ENCODE measurements around the gene CIAO1.
"Not testable (repeated sequence)": the region's sequence is repeated elsewhere in the genome, so short reads cannot be mapped to it uniquely, and the experiment has no call there.

Gene CIAO1

GRCh38 chr2:96250188-96250587, 15.8 kb upstream of the CIAO1 start:
- DNase-seq (ENCODE audit: low read depth, low spot score), result no peak

DNA sequence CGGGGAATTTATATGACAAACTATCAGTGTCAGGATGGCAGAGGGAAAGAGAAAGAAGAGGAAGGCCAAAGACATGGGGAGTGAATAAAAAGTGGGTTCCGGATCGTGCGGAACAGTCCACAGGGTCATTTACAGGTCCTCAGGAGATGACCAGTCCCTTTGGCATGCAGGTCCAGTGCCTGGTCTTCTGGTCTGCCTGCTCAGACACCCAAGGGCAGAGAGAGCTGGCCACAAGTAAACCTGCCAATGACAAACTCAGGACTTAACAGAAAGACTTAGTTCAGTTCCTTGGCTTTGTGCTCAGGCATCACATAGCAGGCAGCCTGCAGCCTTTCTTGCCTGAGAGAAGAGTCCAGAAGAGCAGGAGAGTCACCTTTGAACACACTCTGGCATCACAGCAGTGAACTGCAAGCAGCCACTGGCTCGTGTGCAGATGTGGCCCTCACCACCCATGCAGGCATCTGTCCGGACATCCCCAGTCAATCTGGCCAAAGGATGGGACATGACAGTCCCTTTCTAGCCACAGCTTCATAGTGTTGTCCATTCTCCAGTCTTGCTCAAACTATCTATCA, 14.2 kb upstream of the CIAO1 start:
- DNase-seq (ENCODE audit: low read depth, low spot score), result no peak

DNA sequence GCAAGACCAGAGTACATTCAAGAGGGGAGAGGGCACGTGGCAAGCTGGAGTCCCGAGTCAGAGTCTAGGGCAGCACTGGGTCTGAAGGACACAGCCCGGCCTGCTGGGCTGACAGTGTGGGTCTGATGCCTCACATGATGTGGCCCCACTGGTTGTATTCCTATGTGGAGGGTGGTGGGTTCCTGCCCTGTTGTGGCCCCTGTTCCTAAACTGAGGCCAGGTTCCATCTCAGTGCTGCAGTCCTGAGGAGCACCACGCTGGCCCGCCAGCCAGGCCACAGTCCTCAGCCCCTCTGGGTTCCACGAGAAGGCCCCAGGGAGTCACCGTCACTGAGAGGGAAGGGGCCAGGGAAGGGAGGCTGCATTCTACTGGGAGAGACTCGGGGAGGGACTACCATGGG, 13.5 kb upstream of the CIAO1 start:
- no peak for DNase-seq (ENCODE audit: low read depth, low spot score)

- DNase-seq (ENCODE audit: low read depth, low spot score), result no peak
These were observed 13.0 kb upstream of the CIAO1 start for GRCh38 chr2:96253006-96253405.

DNA sequence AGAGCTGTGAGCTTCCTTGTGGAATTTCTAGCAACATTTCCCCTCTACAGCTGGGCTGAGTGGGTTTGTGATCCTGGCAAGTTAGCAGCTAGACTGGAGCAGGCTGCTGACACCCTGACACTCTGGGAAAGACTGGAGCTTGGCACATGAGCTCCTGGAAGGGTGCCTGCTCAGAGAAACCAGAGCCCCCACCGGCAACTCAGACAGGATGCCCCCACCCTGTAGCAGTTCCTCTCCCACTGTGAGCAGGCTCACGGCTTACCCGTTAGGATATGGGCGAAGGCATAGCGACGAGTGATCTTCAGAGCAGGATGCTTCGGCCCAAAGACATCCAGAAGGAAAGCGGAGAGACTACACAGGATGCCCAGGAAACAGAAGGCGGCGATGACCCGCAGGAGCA, 11.5 kb upstream of the CIAO1 start:
- DNase-seq (ENCODE audit: low read depth, low spot score), result no peak

- DNase-seq (ENCODE audit: low read depth, low spot score), result no peak
These were observed 9.4 kb upstream of the CIAO1 start for GRCh38 chr2:96256611-96257113.

- not testable (repeated sequence) for DNase-seq (ENCODE audit: low read depth, low spot score)
These were observed 8.3 kb upstream of the CIAO1 start for GRCh38 chr2:96257744-96258143.

DNA sequence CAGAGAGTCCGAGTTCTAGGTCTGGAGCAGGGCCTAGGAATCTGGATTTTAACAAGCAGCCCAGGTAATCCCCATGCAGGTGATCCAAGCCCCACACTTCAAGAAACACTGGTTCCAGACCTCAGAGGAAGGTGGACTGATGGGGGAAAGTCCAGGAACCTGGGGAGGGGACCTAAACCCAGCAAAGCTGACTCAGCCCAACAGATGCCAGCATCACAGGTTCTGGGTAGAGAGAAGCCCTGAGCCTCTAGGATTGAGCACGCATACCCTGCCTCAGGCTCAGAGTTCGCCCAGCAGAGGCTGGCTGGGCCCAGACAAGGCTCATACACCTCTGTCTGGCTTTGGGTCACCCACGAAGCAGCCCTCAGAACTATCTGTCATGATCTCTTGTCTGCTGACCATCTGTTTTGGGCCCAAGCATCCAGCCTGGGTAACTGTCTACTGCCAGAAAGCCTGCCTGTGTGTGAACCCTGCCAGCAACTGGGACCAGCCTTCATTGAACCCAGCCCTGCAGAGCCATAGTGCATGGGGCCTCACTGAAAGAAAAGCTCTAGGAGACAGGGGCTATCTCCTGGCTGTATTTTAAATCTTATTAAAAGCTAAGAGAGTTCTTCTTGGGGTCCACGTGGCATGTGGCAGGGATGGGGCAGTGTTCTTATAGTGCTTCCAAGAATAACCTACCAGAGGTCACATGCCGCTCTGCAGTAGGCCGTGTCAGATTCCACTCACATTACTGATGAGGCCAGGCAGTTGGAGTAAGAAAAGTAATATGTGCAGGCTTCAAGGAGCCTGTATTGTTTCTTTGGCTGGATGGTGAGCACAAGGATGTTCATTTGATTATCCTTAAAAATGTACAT, 7.6 kb upstream of the CIAO1 start:
- no peak for DNase-seq (ENCODE audit: low read depth, low spot score)

DNA sequence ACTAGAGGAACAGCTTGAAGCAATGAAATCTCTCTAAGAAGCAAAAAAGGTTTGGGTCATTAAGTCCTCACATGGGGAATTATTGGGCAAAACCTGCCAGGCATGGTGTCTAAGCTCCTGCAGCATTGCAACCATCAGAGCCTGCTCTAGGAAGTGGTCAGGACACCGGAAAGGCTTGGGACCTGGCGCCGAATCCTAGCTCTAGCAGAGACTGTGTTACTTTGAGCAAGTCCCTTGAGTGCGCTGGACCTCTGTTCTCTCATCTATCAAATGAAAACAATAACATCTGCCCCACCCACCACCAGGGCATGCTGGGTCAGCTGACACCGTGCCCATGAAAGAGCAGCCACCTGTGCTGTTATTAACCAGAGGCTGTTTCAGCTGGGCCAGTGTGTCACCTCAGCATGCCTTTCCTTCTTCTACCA, 6.5 kb upstream of the CIAO1 start:
- no peak for DNase-seq (ENCODE audit: low read depth, low spot score)

DNA sequence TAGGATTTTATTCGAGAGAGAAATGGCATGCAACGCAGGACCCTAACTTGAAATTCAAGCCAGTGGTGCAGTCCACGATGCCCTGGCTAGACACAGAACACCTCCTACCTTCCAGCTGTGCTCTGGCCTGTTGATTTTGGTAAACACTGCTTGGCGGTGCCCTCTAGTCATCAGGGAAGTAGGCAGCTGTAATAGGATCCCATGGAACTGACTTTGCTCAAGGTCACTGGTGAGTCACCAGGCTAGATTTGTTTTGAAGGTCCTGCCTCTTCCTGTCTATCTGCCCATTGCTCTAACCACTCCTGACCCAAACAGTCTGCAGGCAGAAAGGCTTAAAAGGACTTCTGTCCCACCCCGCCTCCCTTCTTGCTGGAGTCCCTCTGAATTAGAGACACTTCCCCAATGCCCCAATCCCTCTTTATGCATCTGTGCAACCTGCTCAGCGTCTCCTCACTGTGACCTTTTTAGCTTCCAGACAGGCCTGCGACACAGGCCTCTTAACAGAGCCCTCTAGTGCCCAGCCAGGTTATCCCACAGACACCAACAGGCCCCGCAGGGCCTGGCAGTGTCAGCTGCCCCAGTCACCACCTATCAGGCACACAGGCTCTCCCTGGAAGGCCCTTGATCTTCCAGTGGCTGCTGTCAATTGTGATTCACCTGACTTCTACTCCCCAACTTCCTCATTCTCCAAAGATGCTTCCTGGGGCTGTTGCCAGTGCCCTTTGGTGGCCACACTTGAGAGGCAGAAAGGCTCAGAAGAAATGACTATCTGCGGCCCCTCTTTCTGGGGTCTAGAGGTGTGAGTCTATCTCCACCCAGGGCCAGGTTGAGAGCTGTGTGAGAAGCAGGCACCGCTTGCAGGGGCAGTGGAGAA, 5.4 kb upstream of the CIAO1 start:
- DNase-seq (ENCODE audit: low read depth, low spot score), result no peak

DNA sequence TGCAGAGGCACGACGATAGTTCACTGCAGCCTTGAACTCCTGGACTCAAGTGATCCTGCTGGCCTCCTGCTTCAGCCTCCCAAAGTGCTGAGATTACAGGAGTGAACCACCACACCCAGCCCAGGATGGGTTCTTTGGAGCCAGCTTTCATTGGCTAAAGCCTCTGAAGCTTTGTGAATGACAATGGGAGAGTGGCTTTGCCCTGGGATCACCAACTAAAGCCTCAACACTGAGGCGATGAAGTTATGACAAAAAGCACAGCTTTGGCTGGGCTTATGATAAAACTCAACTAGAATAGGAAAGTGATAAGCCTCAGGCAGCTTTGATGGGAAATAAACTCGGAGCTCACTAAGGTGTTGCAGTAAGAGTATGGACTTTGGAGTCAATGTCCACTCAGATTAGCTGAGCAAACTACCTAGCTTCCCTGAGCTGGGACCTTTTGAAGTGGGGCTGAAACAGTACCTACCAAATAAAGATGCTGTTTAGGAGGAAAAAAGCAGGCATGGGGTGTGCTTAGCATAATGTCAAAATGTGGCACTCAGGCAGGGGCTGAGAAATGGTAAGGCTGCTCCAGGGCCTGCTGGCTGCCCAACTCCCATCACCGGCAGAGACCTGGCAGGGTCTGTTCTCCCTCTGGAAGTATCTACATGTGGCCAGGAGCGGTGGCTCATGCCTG, 4.6 kb upstream of the CIAO1 start:
- DNase-seq (ENCODE audit: low read depth, low spot score), result no peak

- no peak for DNase-seq (ENCODE audit: low read depth, low spot score)
These were observed 3.7 kb upstream of the CIAO1 start for GRCh38 chr2:96262306-96262705.

DNA sequence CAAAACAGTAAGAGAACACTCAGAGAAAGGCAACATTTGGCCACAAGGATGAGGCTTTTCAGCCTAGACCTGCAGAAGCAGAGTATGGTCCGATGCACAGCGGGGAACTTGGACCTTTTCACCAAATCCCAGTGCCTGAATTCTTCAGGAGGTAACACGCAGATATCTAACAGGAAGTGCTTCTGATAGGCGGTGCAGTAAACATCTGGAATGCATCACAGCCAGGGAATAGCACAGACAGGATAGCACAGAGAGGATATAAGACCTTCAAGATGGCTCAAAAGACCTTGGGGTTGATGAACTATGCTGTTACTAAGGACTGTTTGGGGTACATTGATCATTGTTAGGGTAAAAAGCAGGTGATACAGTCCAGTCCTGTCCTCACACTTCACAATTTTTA, 1.9 kb upstream of the CIAO1 start:
- DNase-seq (ENCODE audit: low read depth, low spot score), result no peak

- no peak for DNase-seq (ENCODE audit: low read depth, low spot score)
These were observed 1.2 kb upstream of the CIAO1 start for GRCh38 chr2:96264656-96265348.

- peak; percentile 16 for DNase-seq (ENCODE audit: low read depth, low spot score)
These were observed 631 bp upstream of the CIAO1 start for GRCh38 chr2:96265349-96265839.

DNA sequence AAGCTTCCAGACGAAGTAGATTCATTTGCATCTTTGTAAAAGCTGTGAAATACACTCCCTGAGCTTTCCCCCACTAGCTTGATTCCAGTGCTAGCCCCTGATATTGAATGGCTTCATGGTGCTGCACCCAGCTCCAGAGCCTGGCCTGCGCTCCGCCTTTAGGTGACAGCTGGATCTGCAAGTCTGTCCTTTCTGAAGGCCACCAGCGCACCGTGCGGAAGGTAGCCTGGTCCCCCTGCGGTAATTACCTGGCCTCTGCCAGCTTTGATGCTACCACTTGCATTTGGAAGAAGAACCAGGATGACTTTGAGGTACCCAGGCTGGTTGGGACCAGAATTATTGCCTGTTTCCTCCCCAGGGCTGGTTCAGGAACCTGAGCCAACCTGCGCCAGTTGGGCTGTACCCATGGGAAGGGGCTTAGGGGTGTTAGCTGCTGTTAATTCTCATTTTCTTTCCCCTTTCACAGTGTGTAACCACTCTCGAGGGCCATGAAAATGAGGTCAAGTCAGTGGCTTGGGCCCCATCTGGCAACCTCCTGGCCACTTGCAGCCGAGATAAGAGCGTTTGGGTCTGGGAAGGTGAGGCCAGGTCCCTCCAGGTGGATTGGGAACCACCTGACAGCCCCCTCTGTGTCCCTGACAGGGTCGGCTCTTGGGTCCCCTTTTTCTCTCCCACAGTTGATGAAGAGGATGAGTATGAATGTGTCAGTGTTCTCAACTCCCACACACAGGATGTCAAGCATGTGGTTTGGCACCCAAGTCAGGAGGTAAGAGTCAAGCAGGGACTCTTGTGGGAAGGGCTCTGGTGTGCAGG, 1.3 kb downstream of the CIAO1 start:
- peak; percentile 13 for DNase-seq (ENCODE audit: low read depth, low spot score)

DNA sequence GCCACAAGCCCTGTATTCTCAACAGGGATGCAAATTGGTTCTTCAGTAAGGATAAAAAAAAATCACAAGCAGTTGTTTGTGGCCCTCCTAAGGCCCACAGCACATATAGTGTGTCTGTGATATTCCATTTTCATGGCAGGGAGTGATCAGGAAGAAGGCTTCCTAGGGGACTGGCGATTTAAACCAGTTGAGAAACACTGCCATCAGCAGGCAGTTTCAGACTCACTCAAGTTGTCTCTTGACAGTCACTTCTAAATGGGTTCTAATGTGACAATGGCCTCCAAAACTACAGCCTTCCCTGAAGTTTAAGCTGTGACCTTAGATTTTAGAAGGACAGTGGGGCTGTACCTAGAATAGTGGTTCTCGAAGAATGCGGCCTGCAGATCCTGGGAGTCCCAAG, 6.0 kb downstream of the CIAO1 start:
- DNase-seq (ENCODE audit: low read depth, low spot score), result no peak

DNA sequence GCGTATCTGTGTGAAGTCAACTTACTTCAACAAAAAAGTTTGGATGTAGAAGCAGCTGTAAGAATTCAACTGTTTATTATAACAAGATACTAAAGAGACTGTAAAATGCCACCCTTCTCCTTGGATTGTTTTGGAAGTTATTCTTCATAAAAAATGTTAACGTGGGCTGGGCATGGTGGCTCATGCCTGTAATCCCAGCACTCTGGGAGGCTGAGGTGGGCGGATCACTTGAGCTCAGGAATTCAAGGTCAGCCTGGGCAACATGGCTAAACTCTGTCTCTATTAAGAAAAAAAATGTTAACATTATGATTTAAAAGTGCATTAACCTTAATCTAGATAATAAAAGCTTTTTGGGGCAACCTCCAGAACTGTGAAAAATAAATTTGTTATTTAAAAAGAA, 7.7 kb downstream of the CIAO1 start:
- DNase-seq (ENCODE audit: low read depth, low spot score), result no peak

- DNase-seq (ENCODE audit: low read depth, low spot score), result no peak
These were observed 8.5 kb downstream of the CIAO1 start for GRCh38 chr2:96274355-96275056.
